Thyroid gland (tissue), 4 donors: ENCODE results near the gene CCDC61. TPM values are rescaled to one million over a fixed set of nuclear protein-coding genes. Genes with fewer than 3 reads are reported as not detected.

ENCODE experiments used
- DNase-seq, 2 donors: peaks; one replicate each; pipeline ENCODE4 v3.0.0-alpha.2; 2019
- H3K27ac ChIP-seq, 3 donors: fragments of 200-600 bp; sonication (generic); 1 replicate in 2 of 3; 2 replicates in 1 of 3; pipeline ENCODE4 v1.5.1; 2016 to 2019; ENCODE audit warnings: mild to moderate bottlenecking in 1 of 3, moderate library complexity in 1 of 3
- H3K27me3 ChIP-seq: fragments of 200-600 bp; sonication (generic); one replicate; pipeline ENCODE4 v1.5.1; 2019
- H3K36me3 ChIP-seq, 2 donors: fragments of 200-600 bp; sonication (generic); one replicate each; pipeline ENCODE4 v1.5.1; 2016 to 2019
- H3K4me1 ChIP-seq, 2 donors: fragments of 200-600 bp; sonication (generic); one replicate each; pipeline ENCODE4 v1.5.1; 2017 to 2019
- H3K4me3 ChIP-seq, 3 donors: fragments of 200-600 bp; sonication (generic); replicated peaks in 1 of 3; 1 replicate in 2 of 3; 2 replicates in 1 of 3; pipeline ENCODE4 v1.5.1; 2016; ENCODE audit warnings: mild to moderate bottlenecking in 1 of 3
- H3K9me3 ChIP-seq: fragments of 200-600 bp; sonication (generic); one replicate; pipeline ENCODE4 v1.5.1; 2017
- CTCF ChIP-seq, 6 experiments: fragments of 200-600 bp in 3 of 6; fragments of 450-650 bp in 3 of 6; sonication (generic) in 3 of 6; IDR thresholded peaks; one replicate each; pipeline ENCODE4 v1.5.1; 2016 to 2019; ENCODE audit warnings: antibody characterized with exemption in 6 of 6, mild to moderate bottlenecking in 2 of 6, inconsistent platforms in 1 of 6, moderate library complexity in 1 of 6
- POLR2A ChIP-seq, 2 donors: fragments of 450-650 bp; IDR thresholded peaks; one replicate each; pipeline ENCODE4 v1.6.1; 2017; ENCODE audit warnings: antibody characterized with exemption in 2 of 2, mild to moderate bottlenecking in 2 of 2, moderate library complexity in 1 of 2
- WGBS, 2 donors: methylation state at CpG; one replicate each; pipeline ENCODE4 v1.1.5; 2017; 5-methylcytosine and 5-hydroxymethylcytosine counted together
- intact Hi-C: fragments of 100-400 bp; cut with DNase I; formaldehyde crosslinking; loops from one replicate; pipeline ENCODE4 v1.15.1; 2023
- total RNA-seq, 4 donors: library from RNA; depleted of rRNA; stranded (reverse); fragments of >200 nt; gene quantifications; one replicate each; pipeline ENCODE4 v1.2.3, GENCODE V29; 2016

CCDC61 gene
- total RNA-seq, 4 donors from 2014 or later: 8.5 to 12.4 (median 9.8) TPM

GRCh38 chr19:46009530-46010510 is 14.6 kb downstream of the CCDC61 start:
- intact Hi-C loops: loop anchor here (10.0 kb wide), 1 partner anchor 115 kb away; no protein-coding TSS in a partner anchor
- DNase-seq: peak; percentile 58 to 64
- no peak for TF ChIP-seq POLR2A (IDR thresholded peaks at IDR 0.05)
- TF ChIP-seq CTCF (IDR thresholded peaks at IDR 0.05): peak; percentile 69 to 92 (median 74)

DNA sequence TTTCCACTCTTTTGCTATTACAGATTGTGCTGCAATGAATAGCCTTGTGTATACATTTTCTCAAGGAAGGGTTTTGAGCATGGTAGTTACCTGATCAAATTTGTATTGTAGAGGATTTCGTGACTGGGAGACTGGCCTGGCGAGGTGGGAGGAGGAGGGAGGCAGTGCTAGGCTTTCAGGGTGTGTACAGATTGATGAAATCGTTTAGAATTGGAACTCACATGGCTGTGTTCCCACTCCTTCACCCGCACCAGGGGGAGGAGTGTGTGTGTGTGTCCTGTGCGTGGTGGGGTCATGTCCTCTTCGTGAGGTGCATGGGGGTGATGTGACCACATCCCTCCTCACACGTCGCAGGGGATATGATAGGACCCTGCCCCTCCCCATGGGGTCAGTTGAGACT is 19.3 kb downstream of the CCDC61 start:
- Histone ChIP-seq H3K36me3 (no peaks in the 10 kb centered on the region), H3K27ac (no peak overlapping the region), H3K4me3 (no peak overlapping the region), H3K9me3 (no peaks in the 10 kb centered on the region), H3K4me1 (peaks cover 3 to 21% of the 10 kb centered on the region in 2 donors), H3K27me3 (no peaks in the 10 kb centered on the region)
- TF ChIP-seq POLR2A (IDR thresholded peaks at IDR 0.05) (no peak), CTCF (IDR thresholded peaks at IDR 0.05) (no peak)
- DNase-seq: no peak
- intact Hi-C loops: loop anchor here (10.0 kb wide), 1 partner anchor 120 kb away; no protein-coding TSS in a partner anchor
- 45 to 76% methylated on average over 7 to 8 of the region's 8 CpGs for WGBS, 2 donors

More at GRCh38 chr19:46009530-46010510, 14.6 kb downstream of the CCDC61 start:
- Histone ChIP-seq H3K4me1 (peaks cover 0 to 6% of the 10 kb centered on the region in 2 donors), H3K9me3 (no peaks in the 10 kb centered on the region), H3K36me3 (no peaks in the 10 kb centered on the region), H3K4me3 (no peak overlapping the region), H3K27ac (no peak overlapping the region), H3K27me3 (no peaks in the 10 kb centered on the region)
- 58 to 68% methylated on average over 18 to 21 of the region's 28 CpGs for WGBS, 2 donors

GRCh38 chr19:46014941-46015686 is 19.8 kb downstream of the CCDC61 start:
- H3K36me3 ChIP-seq: no peaks in the 10 kb centered on the region
- TF ChIP-seq CTCF (IDR thresholded peaks at IDR 0.05) (peak in 1 of 6 experiments; percentile 16), POLR2A (IDR thresholded peaks at IDR 0.05) (peak in 1 of 2 donors; percentile 83)
- intact Hi-C loops: loop anchor here (10.0 kb wide), 1 partner anchor 120 kb away; no protein-coding TSS in a partner anchor
- H3K27ac ChIP-seq: no peak overlapping the region
- peak overlapping the region in 1 of 3 donors; percentile 56 for H3K4me3 ChIP-seq
- no peaks in the 10 kb centered on the region for H3K9me3 ChIP-seq
- no peaks in the 10 kb centered on the region for H3K27me3 ChIP-seq
- DNase-seq: peak; percentile 91 to 93
- H3K4me1 ChIP-seq: peaks cover 3 to 21% of the 10 kb centered on the region in 2 donors
- 14 to 20% methylated on average over 9 to 21 of the region's 74 CpGs for WGBS, 2 donors

- DNase-seq: peak in 1 of 2 donors; percentile 13
- Histone ChIP-seq H3K27me3 (no peaks in the 10 kb centered on the region), H3K36me3 (no peaks in the 10 kb centered on the region), H3K9me3 (no peaks in the 10 kb centered on the region), H3K4me1 (peaks cover 3 to 21% of the 10 kb centered on the region in 2 donors), H3K4me3 (peak overlapping the region; percentile 19 to 56 (median 33)), H3K27ac (no peak overlapping the region)
- TF ChIP-seq POLR2A (IDR thresholded peaks at IDR 0.05): no peak
- TF ChIP-seq CTCF (IDR thresholded peaks at IDR 0.05): no peak
- WGBS, 2 donors: 7 to 11% methylated on average over 28 to 41 of the region's 63 CpGs
- intact Hi-C loops: loop anchor here (10.0 kb wide), 1 partner anchor 121 kb away; no protein-coding TSS in a partner anchor
Measured at GRCh38 chr19:46015687-46016425, 20.6 kb downstream of the CCDC61 start.
